Aorta (tissue), 5 donors: ENCODE data around the gene CDK13. TPM values are rescaled to one million over a fixed set of nuclear protein-coding genes. Genes with fewer than 3 reads are reported as not detected.

Experiments used
- ATAC-seq: fragments of 200-7000 bp; cut with Tn5 transposase; one replicate; pipeline ENCODE4 v1.9.1; 2022; ENCODE audit warnings: moderate library complexity; ENCODE audit not compliant: low FRiP score
- DNase-seq, 2 donors: peaks; one replicate each; pipeline ENCODE4 v3.0.0-alpha.2; 2020
- H3K27ac ChIP-seq, 2 donors: one replicate each; pipeline ENCODE4 v1.5.1; 2013; ENCODE audit warnings: low read length in 2 of 2, mild to moderate bottlenecking in 2 of 2, moderate library complexity in 2 of 2, control low read depth in 1 of 2, inconsistent platforms in 1 of 2, low read depth in 1 of 2
- H3K27me3 ChIP-seq, 2 donors: one replicate each; pipeline ENCODE4 v1.6.1; 2013; ENCODE audit warnings: control low read depth in 1 of 2, low read length in 1 of 2, mild to moderate bottlenecking in 1 of 2, moderate library complexity in 1 of 2; ENCODE audit not compliant: insufficient read depth in 2 of 2, control insufficient read depth in 1 of 2
- H3K36me3 ChIP-seq, 2 donors: one replicate each; pipeline ENCODE4 v1.6.1; 2013; ENCODE audit warnings: control low read depth in 1 of 2, low read length in 1 of 2, mild to moderate bottlenecking in 1 of 2; ENCODE audit not compliant: insufficient read depth in 2 of 2, control insufficient read depth in 1 of 2
- H3K4me1 ChIP-seq, 2 donors: one replicate each; pipeline ENCODE4 v1.6.1; 2013; ENCODE audit warnings: low read length in 2 of 2, control low read depth in 1 of 2, mild to moderate bottlenecking in 1 of 2, moderate library complexity in 1 of 2; ENCODE audit not compliant: insufficient read depth in 2 of 2, control insufficient read depth in 1 of 2
- H3K4me3 ChIP-seq, 2 donors: one replicate each; pipeline ENCODE4 v1.5.1; 2013; ENCODE audit warnings: low read length in 2 of 2, control low read depth in 1 of 2, mild to moderate bottlenecking in 1 of 2
- H3K9me3 ChIP-seq: one replicate; pipeline ENCODE4 v1.6.1; 2013; ENCODE audit warnings: mild to moderate bottlenecking, low read length; ENCODE audit not compliant: control insufficient read depth
- WGBS, 2 donors: extraction: QIAGEN DNeasy Blood & Tissue Kit; methylation state at CpG; one replicate each; pipeline ENCODE4 v1.1.7; 2013; 5-methylcytosine and 5-hydroxymethylcytosine counted together
- intact Hi-C, 2 donors: fragments of 100-400 bp; cut with DNase I; formaldehyde crosslinking; loops; one replicate each; pipeline versions ENCODE4 v1.14.2 to v1.15.0; 2022
- polyA plus RNA-seq, 2 donors: library from polyadenylated mRNA; stranded (reverse); fragments of 200-250 nt; gene quantifications; one replicate each; pipeline ENCODE4 v1.2.3, GENCODE V29; 2013
- total RNA-seq, 2 donors: library from RNA; stranded (reverse); fragmentation: NEBNext Ultra II Directional; extraction: Animal tissue kit (Norgen Biotek cat#: 25700); gene quantifications; one replicate each; pipeline ENCODE4 v1.2.1, GENCODE V29; 2021
- donor health status: healthy with polysubstance abuse.
- donor health status: Bipolar disorder and iron deficiency.
- donor health status: DM: no; HTN: no; CAD: no.
- donor health status: DM: no; HTN: no; CAD: no.
- donor health status: DM: yes; HTN: yes; CAD: no.

CDK13 gene
- total and polyA plus RNA-seq, 4 donors = 8.5 to 83.8 (median 39.5) TPM

DNA sequence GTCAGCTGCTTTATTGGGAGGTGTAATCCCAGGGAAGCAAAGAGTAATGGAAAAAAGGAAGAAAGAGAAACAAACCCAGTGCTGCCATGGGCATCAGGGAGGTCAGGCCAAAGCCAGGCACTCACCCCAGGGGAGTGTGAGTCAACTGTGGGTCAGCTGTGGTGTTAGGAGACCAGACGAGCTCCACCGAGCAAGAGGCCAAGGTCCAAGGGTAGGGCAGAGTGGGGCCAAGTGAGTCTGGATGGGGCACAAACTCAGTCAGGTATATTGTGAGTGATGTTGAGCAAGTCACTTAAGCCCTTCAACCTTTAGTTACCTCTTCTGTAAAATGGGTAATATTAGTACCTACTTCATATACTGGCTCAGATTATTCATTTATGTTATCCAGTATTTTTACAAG lies 30.4 kb upstream of the CDK13 start:
- Histone ChIP-seq H3K4me3 (no peak overlapping the region), H3K9me3 (no peaks in the 10 kb centered on the region), H3K27ac (no peak overlapping the region), H3K27me3 (peaks cover 0 to 2% of the 10 kb centered on the region in 2 donors), H3K36me3 (no peaks in the 10 kb centered on the region), H3K4me1 (no peaks in the 10 kb centered on the region)
- WGBS, 2 donors = 74 to 75% methylated on average over 2 of the region's 2 CpGs
- intact Hi-C loops = no loop called here
- ATAC-seq (no peak), DNase-seq (no peak)

DNA sequence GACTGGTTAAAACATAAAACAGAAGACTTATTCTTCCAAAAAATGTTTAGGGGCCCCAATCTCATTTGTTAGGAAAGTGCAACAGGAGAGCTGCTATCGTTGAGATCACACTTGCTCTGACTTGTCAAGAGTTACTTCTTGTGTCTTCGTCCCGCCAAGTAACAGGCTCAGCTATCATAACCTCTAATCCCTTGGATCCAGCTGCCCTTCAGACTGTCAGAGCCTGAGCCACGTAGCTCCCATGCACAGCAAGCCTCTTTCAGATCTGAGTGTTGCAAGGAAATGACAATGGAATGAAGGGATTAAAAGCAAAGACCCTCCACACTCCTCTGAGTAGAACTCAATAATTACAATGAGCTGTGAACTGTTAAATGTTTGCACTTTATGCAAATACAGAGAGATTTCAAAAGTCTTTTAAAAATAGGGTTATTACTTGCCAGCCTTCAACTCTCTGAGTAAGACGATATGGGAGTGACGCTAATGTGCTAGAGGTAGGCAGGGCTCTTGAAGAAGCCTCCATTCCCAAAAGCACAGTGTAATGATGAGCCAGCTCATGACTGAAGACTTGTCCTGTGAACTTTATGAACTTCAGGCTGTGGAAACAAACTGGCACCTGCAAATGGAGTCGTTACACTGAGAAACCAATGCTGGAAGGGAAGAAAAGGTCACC lies 28.4 kb upstream of the CDK13 start:
- ATAC-seq (no peak), DNase-seq (no peak)
- Histone ChIP-seq H3K27me3 (peaks cover 0 to under 1% of the 10 kb centered on the region in 2 donors), H3K4me3 (no peak overlapping the region), H3K9me3 (no peaks in the 10 kb centered on the region), H3K27ac (no peak overlapping the region), H3K4me1 (no peaks in the 10 kb centered on the region), H3K36me3 (no peaks in the 10 kb centered on the region)
- intact Hi-C loops = no loop called here
- 55 to 56% methylated on average over 7 of the region's 7 CpGs for WGBS, 2 donors

DNA sequence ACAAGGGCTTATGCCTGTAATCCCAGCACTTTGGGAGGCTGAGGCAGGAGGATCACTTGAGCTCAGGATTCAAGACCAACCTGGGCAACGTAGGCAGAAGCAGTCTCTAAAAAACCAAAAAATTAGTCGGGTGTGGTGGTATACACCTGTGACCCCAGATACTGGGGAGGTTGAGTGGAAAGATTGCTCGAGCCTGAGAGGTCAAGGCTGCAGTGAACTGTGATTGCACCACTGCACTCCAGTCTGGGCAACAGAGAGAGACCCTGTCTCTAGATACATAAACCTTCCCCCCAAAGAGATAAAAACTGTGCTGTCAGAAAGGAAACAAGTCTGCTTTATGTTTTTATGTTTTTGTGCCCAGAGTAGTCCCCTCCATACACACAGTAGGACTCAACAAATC lies 27.5 kb upstream of the CDK13 start:
- H3K36me3 ChIP-seq = no peaks in the 10 kb centered on the region
- no peak for ATAC-seq
- H3K4me3 ChIP-seq = no peak overlapping the region
- H3K9me3 ChIP-seq = no peaks in the 10 kb centered on the region
- no peak for DNase-seq
- no peaks in the 10 kb centered on the region for H3K4me1 ChIP-seq
- intact Hi-C loops = no loop called here
- 84 to 88% methylated on average over 3 of the region's 3 CpGs for WGBS, 2 donors
- no peaks in the 10 kb centered on the region for H3K27me3 ChIP-seq
- no peak overlapping the region for H3K27ac ChIP-seq

DNA sequence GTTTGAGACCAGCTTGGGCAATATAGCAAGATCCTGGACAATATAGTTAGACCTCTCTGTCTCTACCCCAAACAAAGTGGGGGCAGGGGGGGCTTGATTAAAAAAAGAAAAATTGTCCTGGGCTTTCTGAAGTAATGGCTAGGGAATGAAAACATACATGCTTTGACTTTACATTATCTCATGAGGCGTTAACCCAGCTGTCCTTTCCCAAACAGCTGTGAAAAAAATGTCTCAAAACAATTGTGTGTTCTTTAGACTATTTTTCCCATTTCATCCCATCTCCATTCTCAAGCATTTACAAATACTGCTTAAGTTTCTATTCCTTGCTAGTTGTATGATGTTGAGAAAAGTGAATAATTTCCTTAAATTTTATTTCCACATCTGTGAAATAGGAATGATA lies 27.0 kb upstream of the CDK13 start:
- no peak for ATAC-seq
- Histone ChIP-seq H3K27ac (no peak overlapping the region), H3K4me3 (no peak overlapping the region), H3K9me3 (no peaks in the 10 kb centered on the region), H3K27me3 (no peaks in the 10 kb centered on the region), H3K4me1 (no peaks in the 10 kb centered on the region), H3K36me3 (no peaks in the 10 kb centered on the region)
- intact Hi-C loops = no loop called here
- no peak for DNase-seq
- 50 to 60% methylated on average over 1 of the region's 1 CpG for WGBS, 2 donors

DNA sequence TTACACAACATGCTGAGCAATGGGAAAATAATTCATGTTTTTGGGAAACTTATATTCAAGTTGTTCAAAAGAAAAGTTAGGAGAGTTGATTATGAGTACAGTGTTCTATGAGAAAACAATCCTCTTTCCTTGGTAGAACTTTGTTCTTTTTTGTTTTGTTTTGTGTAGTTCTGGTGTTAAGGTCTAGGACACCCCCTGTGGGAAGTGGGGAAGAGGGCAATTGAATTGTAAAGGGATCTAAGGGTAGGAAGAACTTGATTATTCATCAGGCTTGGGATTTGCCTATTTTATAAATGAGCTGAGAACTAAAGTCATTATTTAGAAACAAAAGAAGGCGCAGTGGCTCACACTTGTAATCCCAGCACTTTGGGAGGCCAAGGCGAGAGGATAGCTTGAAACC lies 25.9 kb upstream of the CDK13 start:
- DNase-seq = no peak
- Histone ChIP-seq H3K27ac (no peak overlapping the region), H3K27me3 (no peaks in the 10 kb centered on the region), H3K9me3 (no peaks in the 10 kb centered on the region), H3K36me3 (no peaks in the 10 kb centered on the region), H3K4me1 (no peaks in the 10 kb centered on the region), H3K4me3 (no peak overlapping the region)
- WGBS, 2 donors = 91 to 92% methylated on average over 2 of the region's 2 CpGs
- intact Hi-C loops = no loop called here
- no peak for ATAC-seq

DNA sequence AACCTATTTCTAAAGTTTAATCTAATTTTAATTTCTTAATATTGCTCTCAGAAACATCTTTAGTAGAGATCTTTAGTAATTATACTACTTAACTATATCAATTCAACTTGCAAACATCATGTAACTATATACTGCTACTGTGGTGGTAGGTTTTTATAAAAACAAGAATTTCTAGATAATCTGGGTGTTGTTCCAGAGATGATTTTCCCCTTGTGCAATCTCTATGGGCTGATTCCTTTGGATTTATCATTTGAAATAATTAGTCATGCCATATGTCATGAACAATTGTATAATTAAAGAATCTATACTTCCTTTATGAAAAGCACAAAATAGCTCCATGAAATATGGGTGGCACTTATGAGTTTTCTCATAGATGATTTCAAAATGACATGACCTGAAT lies 23.9 kb upstream of the CDK13 start:
- no peak for DNase-seq
- no peak for ATAC-seq
- Histone ChIP-seq H3K9me3 (no peaks in the 10 kb centered on the region), H3K27ac (no peak overlapping the region), H3K4me1 (no peaks in the 10 kb centered on the region), H3K27me3 (no peaks in the 10 kb centered on the region), H3K4me3 (no peak overlapping the region), H3K36me3 (no peaks in the 10 kb centered on the region)
- intact Hi-C loops = no loop called here

DNA sequence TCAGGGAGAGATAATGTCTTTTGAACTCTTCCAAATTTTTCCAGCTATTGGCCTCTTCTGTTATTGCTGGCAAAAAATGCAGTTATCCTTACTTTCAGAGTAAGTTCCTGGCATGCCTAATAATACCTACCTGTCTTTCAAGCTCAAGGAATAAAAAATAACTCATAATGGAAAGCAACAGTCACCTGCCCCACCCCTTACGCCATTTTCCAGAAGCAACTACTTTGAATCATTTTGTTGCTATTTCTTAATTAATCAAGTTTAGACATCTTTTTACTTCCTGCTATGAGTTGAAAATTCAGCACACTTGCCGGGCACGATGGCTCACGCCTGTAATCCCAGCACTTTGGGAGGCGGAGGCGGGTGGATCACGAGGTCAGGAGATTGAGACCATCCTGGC lies 23.0 kb upstream of the CDK13 start:
- Histone ChIP-seq H3K4me1 (no peaks in the 10 kb centered on the region), H3K36me3 (no peaks in the 10 kb centered on the region), H3K4me3 (no peak overlapping the region), H3K27ac (no peak overlapping the region), H3K9me3 (no peaks in the 10 kb centered on the region), H3K27me3 (no peaks in the 10 kb centered on the region)
- WGBS, 2 donors = 85 to 92% methylated on average over 7 of the region's 7 CpGs
- ATAC-seq = no peak
- no peak for DNase-seq
- intact Hi-C loops = no loop called here

DNA sequence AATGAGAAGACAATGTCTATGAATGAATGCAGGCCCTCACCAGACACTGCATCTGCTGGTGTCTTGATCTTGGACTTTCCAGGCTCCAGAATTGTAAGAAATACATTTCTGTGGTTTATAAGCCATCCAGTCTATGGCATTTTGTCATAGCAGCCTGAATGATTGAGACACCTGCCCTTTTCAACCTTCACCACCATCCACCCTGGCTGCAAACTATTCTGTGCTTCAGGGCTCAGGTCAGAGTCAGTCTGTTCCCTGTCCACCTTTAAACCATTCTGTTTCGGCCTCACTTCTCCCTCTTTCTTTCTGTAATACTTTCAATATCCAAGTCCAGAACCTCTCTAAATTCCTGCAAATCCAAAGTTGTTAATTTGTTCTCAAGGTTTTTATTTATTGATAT lies 15.9 kb upstream of the CDK13 start:
- no peak for DNase-seq
- Histone ChIP-seq H3K4me3 (no peak overlapping the region), H3K36me3 (no peaks in the 10 kb centered on the region), H3K9me3 (no peaks in the 10 kb centered on the region), H3K27ac (no peak overlapping the region), H3K4me1 (no peaks in the 10 kb centered on the region), H3K27me3 (no peaks in the 10 kb centered on the region)
- intact Hi-C loops = no loop called here
- no peak for ATAC-seq
- whole genome bisulfite sequencing, 2 donors = 83 to 100% methylated on average over 1 of the region's 1 CpG

DNA sequence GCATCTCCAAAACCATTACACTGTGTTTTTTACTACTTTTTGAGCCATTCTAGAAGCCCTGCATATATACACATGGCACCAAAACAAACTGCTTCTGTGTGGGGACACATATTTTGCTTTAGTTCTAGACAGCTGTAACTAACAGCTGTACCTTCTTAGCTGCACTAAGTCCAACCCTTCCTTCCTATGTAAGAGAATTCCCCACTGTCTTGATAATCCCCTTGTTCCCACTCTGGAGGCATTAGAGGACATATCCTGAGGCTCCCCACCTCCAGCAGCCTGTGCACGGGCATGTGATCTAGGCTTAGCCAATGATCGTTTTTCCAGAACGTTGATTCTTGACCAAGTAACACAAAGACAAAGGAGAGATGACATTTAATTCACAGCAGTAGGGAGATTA lies 13.3 kb upstream of the CDK13 start:
- no peak for ATAC-seq

More for the DNA sequence above, 13.3 kb upstream of the CDK13 start:
- H3K36me3 ChIP-seq = no peaks in the 10 kb centered on the region
- no peak overlapping the region for H3K27ac ChIP-seq
- H3K4me1 ChIP-seq = no peaks in the 10 kb centered on the region
- no peak overlapping the region for H3K4me3 ChIP-seq
- WGBS, 2 donors = 82 to 85% methylated on average over 3 of the region's 3 CpGs
- intact Hi-C loops = no loop called here
- no peak for DNase-seq
- no peaks in the 10 kb centered on the region for H3K27me3 ChIP-seq
- no peaks in the 10 kb centered on the region for H3K9me3 ChIP-seq
